ENCODE measurements around the gene FLCN.
A peak's percentile ranks its signal among the peaks of the same experiment; 100 is the strongest.

DNA sequence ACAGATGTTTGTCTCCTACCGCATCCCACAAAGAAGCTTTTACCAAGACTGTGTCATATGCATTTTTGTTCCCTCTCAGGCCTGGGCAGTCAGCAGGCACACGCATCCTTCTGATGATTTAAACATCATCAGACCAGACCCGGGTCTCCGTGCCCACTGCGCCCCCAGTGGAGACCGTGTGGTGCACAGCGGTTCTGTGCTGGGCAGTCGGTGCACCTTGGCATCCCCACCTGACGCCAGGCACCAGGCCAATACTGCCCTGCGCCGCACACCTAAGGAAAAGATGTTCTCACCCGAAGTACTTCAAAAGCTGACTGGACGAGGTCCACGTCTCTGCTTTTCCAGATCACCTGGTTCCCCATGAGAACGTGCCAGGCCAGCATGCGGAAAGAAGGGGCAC, 20.2 kb downstream of the FLCN start:
- TF ChIP-seq, protein P1, sequence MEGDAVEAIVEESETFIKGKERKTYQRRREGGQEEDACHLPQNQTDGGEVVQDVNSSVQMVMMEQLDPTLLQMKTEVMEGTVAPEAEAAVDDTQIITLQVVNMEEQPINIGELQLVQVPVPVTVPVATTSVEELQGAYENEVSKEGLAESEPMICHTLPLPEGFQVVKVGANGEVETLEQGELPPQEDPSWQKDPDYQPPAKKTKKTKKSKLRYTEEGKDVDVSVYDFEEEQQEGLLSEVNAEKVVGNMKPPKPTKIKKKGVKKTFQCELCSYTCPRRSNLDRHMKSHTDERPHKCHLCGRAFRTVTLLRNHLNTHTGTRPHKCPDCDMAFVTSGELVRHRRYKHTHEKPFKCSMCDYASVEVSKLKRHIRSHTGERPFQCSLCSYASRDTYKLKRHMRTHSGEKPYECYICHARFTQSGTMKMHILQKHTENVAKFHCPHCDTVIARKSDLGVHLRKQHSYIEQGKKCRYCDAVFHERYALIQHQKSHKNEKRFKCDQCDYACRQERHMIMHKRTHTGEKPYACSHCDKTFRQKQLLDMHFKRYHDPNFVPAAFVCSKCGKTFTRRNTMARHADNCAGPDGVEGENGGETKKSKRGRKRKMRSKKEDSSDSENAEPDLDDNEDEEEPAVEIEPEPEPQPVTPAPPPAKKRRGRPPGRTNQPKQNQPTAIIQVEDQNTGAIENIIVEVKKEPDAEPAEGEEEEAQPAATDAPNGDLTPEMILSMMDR (IDR thresholded peaks at IDR 0.05; ENCODE audit: low read length) = peak; percentile 21; the same call in 1 of the 2 replicates
- TF ChIP-seq EZH2 (IDR thresholded peaks at IDR 0.05; ENCODE audit: borderline replicate concordance, low read length) = no peak

Measured in OCI-LY1 (cell line).